NCI-H2227 treated with DMSO at 0.1 percent for 48 hours (cell line): Measurements from ENCODE around the gene MPPED2.

Experiments
- DNase-seq: peaks from one replicate; lab custom pipeline; 2025; lab: John Stamatoyannopoulos, UW

The MPPED2 gene

DNA sequence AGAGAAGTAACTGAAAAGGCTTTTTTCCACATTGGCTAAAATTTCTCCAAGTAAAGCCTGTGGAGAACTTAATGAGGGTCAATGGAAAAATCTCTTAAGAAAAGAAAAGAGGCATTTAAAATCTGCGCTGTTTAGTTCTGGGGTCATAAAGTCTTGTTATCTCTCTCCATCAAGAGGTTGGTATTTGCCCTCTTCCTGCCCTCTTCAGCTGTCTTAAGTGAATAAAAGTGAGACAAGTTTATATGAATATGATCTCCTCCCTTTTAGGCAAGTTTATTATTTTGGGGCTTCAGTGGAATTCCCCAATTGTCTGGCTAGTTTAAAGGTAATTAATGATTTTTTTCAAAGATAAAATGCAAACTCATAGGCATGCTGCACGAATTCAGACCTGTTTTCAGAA lies 173.6 kb downstream of the MPPED2 start:
- no peak for DNase-seq

DNA sequence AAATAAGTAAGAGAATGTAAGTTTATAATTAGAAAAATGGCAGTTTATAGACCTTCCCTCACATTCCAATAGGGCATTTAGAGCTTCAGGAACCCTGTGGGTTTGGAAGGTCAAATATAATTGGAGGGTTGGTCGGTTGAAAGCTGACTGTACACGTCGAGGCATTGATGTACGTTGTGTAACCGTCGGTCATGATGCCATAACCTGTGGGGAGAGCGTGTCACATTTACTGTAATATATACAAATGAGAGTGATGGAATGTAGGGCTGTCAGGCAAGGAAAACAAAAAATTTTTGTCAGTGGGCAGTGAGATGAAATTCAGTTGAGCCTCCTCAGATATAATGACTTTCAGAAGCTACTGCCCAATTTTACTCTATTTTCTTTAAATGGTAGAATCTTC lies 174.8 kb downstream of the MPPED2 start:
- DNase-seq, result no peak

DNA sequence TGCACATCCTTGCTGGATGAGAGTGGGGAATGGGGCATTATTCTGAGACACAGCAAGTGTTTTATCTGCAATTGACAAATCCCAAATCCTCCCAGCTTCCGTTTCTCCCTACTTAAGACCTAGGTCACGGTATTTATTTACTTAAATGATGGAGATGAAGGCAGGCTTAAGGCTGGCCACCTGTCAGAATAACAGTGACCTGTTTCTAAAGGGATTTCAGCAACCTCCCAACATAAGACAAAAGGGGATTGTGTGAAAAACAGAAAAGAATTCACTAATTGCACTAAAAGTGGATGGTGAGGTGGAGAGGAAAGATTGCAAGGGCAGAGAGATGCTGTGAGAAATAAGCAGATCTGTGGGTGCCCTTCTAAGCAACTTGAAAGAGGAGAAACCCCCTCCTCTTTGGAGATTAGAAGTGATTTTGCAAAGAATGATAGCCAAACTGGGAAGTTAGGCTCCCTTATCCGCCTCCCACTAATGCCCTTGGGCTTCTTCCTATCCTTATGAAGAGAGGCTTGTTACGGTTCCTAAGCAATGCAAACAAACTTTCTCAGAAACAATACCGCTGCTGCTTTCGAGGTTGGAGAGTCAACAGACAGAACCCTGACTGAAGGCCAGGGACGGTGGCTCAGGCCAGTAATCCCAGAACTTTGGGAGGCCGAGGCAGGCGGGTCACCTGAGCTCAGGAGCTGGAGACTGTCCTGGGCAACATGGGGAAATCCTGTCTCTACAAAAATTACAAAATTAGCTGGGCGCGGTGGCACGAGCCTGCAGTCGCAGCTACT lies 179.0 kb downstream of the MPPED2 start:
- no peak for DNase-seq

DNA sequence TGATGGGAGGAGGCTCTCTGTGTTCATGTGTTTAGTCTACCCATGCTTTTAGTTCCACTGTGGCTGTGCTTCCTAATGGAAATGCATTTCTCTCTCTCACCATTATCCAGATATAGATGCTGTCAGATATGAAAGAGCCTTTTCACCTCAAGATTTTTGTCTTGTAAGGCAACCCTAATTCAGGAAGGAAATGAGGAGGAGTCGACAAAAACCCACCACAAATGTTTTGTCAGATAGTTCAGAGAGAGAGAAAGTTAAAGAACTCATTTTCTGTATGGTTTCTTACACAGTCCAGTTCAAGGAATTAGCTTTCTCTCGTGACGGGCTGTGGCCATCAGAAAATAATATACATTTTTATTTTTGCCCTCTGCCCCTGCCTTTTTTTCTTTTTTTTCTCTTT lies 180.8 kb downstream of the MPPED2 start:
- no peak for DNase-seq

DNA sequence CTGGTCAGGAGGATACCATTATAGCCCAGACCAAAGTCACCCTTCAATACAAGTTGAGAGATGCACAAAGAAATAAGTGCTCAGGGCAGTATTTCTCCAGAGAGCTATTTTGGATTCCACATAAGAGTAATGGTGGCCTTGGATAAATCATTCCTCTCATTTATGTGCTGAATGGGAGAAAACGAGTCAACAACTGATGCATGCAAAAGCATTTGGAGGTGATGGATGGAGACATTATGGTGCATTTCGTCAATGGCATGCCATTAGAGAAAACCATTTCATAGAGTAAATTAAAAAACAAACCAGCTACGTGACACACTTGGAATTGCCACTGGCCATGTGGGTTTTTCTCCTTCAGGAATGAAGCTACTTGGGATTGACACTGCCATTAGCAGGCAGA lies 182.0 kb downstream of the MPPED2 start:
- DNase-seq, result no peak

DNA sequence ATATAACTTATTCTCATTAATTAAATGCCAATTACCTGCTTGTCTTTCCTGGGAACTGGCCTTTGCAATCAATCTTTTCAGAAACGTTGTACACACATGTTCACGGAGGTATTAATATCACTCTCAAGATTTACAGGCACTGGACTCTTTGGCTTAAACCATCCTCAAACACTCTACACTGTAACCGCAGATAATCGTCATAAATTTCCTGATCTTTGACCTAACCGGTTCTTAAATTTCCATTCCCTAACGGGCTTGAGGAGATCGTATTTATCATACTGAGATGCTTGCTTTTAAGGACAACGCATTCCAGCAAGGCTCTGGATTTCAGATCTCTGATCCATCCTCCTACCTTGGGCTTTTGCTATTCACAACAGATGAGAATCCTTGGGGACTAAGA lies 190.4 kb downstream of the MPPED2 start:
- no peak for DNase-seq

DNA sequence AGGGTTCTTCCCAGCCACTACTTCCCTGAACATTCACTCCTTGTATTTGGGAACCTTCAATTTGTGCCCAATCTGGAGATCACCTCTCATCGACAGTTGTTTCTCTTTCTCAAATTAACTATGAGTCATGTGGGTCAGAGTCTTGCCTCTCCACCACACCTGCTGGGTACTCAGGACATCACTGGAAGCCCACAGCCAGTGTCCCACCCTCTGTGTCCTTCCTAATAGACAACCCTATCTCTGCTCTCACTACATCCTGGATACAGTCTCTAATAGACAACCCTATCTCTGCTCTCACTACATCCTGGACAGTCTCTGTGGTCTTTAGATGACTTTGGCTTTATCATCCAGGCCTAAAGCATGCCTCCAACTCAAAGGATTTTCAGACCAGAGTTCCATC lies 193.1 kb downstream of the MPPED2 start:
- no peak for DNase-seq

DNA sequence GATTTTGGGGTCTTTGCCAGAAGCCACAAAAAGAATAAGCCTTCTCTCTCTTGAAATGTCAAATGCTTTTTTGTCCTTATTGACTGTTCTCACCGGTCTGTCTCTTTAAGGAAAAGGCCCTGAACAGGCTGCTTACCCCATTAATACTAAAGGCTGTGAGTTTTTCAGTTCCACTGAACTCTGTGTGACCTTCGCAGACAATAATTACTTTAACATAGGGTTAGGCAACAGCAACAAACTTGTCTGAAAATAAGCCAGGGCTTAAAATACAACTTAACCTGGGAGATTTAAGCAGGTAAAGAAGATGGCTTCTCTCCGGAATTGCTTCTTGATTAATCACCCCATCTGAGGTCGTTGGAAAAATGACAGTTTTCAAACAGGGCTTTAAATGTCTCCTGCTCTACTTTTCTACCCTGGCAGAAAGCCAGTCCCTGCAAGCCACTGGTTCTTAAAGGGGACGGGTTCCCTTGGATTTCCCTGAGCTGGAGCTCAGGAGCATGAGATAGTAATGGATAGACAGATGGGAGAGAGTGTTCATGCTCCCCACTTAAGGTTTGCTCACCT lies 193.8 kb downstream of the MPPED2 start:
- DNase-seq, result no peak

DNA sequence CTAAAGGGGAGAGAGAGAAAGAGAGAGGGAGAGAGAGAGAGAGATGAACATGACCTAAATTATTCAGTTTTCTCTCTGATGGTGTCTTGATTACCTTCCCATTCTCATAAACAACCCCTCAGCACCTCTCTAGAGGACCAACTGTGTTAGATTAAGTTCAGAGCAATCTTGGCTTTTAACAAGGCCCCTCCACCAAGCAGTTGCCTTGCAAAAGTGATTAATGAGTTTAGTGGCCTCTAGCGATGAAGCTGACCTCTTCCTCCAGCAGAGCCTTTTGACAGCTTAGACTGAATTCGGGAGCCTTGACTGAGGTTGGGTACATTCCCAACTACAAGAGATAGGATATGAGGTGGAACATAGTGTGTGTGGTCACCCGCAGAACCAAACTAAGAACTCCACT lies 197.2 kb downstream of the MPPED2 start:
- DNase-seq, result no peak

DNA sequence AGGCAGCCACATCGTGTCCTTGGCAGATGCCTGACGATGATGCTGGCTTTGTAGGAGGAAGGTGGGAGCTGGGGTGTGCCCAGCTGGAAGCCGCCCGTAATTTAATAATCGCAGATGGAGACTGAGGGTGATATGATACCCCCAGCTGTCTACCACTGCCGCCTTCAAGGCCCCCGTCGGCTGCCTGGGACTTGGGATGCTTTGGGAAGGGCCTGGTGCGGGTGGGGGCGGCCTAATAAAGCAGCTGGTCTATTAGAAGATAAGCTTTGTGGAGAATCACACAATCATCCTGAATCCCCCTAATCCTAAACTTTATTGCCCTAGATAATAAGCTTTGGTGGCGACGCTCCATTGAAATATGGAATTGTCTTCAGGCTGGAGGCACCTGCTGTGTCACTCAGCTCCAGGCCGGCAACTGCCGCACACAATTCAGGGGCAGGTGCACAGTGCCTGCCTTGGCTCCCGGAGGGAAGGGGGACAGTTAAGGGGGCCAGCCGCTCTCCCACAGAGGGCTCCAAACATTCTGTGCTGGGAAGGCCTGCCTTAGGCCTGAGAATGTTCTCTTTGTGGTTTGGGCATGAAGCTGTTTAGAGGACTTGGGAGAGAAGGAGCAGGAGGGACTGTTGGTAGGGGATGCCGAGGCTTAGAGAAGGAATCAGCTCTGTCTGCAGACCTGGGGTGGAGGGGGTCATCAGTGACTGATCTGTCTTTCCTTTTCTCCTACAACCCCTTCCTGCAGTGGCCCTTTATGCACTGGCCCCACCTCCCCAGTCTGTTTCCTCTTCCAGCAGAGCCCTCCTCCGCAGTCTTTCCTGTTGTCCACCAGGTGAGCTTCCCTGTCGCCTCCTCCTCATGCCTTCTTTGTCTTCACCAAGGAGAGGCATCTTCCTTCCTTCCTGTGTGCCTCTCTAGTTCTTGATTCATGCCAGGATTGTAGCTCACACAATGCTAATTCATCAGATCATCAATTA lies 198.0 kb downstream of the MPPED2 start:
- DNase-seq, result no peak

DNA sequence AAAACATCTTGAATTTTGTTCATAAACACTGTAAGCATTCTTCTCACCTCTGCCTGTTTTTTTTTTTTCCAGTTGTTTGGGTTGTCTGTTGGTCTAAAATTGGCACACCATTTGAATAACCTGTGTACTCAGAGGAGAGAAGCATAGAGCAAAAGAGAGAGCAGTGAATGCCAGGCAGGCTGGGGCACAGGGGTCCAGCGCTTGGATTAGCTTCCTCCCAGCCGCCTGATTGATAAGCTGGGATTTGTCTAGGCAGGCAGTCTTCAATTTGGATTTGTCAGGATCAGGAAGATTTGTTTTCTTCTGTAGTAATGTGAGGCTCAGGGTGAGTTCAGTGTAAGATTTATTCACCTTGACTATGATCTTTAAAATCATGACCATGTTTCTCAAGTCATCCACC lies 204.3 kb downstream of the MPPED2 start:
- DNase-seq, result no peak

DNA sequence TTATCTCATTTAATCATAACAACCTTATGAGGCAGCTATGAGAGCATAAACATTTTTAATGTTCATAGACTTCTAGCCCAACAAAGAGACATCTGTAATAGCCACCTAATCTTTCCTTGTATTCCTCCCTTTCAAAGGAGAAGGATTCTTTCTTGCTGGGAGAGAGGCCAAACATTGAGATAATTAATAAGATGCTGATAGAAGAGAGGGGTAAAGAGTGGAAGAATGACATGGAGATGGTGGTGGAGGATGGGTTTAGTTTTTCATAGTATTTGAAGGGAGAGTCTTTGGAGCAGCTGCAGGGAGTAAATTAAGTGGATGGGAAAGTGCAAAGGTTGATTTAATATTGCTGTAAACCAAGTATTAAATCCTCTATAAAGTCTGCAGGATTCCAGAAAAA lies 205.3 kb downstream of the MPPED2 start:
- no peak for DNase-seq

DNA sequence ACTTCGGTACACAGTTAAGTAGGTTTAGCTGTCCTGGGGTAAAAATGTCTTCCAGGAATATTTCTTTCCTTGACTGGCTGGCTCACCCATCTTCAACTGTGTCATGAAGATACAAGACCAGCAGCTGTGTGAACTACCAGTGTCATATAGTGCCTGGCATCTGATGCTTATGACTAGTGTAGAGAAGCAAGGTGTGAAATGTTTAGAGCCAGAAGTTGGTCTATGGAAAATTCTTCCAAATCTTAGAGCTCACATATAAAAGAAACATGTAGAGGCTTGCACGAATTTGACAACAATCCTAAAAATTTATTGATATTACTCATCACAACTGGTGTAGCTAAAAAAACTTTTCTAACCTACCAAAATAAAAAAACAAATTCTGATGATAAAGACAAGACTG lies 208.8 kb downstream of the MPPED2 start:
- no peak for DNase-seq

DNA sequence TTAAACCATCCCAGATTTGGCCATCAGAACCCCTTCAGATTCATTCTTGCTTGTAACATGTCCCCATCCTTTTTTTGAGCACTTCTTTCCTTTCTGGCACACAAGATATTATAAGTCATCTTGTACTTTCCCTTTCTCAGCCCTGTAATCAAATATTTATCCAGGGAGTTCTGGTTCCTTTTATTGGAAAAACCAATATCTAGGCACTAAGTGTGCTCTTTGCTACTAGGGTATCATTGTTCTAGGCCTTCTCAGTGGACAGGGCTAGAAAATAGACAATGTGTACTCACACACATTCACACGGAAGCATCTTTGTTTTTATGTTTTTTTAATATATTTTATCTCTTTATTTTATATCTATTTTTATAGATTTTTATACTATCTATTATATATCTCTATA lies 216.0 kb downstream of the MPPED2 start:
- DNase-seq, result no peak

DNA sequence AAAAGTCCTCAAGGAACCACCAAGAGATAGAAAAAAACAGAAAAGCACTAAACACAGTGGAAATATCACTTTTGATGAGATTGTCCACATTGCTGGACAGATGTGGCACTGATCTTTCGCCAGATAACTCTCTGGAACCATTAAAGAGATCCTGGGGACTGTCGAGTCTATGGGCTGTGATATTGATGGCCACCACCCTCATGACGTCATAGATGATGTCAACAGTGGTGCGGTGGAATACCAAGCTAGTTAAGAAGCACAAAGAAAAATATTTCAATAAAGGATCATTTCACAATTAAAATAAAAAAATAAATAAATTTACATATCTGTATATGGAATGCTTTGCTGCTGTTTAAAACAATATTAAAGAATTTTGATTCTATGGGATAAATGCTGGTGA lies 217.8 kb downstream of the MPPED2 start:
- no peak for DNase-seq

DNA sequence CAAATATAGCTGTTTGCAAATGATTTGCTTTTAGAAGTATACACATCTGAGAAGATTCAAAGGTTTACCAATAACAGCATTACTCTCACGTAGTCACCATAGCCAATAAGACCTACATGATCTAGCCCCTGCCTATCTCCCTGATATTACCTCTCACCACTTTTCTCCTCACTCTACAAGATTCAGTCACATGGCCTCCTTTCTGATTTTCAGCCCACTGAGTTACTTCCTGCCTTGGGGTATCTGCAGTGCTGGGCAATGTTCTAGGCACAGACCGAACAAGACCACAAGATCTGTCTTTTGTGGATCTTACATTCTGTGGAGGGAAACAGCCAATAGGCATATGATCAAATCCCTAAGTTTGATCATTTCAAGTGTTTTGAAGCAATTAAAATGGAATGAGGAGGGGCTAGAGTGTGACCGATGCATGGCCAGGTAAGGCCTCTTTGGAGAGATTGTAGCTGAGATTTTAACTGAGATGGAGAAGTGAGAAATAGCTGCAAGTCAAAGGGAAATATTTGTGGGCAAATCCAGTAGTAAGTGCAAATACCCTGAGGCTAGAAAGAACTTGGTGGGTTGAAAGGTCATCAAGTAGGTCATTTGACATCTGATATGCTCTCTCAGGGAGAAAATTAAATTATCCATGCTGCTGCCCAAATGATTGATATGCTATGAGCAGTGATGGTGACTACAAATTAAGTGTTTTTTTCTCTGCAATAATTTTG lies 220.2 kb downstream of the MPPED2 start:
- no peak for DNase-seq

DNA sequence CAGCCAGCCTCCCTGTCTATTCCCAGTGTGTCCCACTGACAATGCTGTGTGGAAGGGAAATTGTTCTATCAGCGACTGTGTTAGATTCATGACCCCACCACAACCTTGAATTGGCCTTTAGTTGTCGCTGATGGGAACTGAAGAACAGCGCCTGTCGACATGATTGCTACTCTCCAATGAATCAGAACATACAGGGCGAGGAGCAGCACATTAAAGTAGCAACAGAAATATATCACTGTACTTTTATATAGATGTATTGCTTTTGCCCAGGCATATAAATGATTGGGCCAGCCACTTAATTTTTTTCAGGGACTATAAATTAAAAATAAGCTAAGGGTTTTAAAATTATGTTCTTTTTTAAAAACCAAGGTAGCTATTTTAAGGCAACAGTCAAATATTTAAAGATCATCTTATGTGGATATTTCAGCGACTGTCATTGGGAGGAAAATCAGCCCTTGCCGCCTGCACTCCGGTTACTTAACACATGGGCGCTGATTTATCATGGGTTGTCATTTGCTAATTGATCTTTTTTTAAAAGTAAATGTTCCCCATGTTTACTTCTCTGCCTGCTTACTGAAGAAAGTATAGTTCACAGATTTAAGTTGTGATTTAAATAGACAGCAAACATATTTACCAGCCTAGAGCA lies 221.2 kb downstream of the MPPED2 start:
- DNase-seq, result no peak

DNA sequence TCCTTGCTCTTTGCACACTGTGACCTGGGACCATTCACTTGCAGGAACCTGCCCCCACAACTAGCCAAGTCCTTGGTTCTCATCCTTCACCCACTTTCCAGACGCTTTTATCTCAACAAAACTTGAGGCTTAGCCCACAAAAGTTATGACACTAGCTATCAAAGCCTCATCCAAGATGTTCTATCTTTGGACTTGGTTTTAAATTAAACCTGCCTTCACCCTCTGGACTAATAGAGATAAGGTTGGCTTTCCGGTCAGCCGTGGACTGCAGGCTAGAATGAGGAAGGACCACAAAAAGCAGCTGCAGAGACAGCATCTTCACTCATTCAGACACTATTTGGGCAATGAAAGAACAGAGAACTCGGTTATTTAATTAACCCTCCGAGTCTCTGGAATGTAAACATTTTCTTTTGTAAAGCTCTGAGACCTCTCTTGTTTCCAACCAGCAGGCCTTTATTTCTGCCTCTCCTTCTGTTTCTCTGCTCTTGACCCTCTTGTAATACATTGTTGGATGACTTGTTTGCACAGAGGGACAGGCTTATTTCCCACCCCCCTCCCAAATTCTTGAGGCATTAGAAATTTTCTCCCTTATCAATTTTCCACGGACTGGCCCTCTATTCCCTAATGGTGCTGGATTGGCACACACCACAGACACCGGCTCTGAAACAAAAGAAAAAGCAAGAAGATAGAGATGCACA lies 221.9 kb downstream of the MPPED2 start:
- no peak for DNase-seq

DNA sequence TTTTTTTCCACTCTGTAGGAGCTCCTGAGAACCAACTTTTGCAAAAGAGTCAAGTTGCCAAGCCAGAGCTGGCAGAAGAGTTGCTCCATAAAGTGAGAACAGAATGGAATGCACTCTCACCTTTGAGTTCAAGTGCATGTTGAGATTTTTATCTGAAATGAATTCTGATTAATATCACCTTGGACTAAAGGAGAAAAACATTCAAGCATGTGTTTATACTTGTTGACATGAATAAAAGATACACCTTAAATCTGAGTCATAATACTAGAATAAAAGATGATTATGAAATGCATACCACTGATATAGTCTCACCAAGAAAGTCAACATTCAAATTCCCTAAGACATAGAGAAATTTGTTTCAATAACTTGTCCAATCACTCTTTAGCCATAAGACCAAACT lies 225.4 kb downstream of the MPPED2 start:
- DNase-seq, result no peak
